ENCODE measurements around the gene CHCHD4. TPM values are rescaled to one million over a fixed set of nuclear protein-coding genes. Genes with fewer than 3 reads are reported as not detected.
A peak's percentile ranks its signal among the peaks of the same experiment; 100 is the strongest.

Gene CHCHD4
- total RNA-seq, 6 experiments from 2014 or later = 6.2 to 13.5 (median 8.4) TPM

GRCh38 chr3:14159426-14159825 is 34.8 kb upstream of the CHCHD4 start:
- ATAC-seq = no peak
- TF ChIP-seq CTCF (IDR thresholded peaks at IDR 0.05) (no peak), POLR2A (IDR thresholded peaks at IDR 0.05) (no peak)

GRCh38 chr3:14158370-14158769 is 33.7 kb upstream of the CHCHD4 start:
- no peak overlapping the region for H3K27ac ChIP-seq
- H3K4me1 ChIP-seq = no peaks in the 10 kb centered on the region
- DNase-seq = no peak
- no peaks in the 10 kb centered on the region for H3K27me3 ChIP-seq
- intact Hi-C loops (cut with DNase I) = no loop called here
- 100% methylated on average over 7 of the region's 14 CpGs for WGBS (ENCODE audit: insufficient coverage, low coverage, low lambda C conversion rate, missing lambda C conversion rate)
- H3K9me3 ChIP-seq = no peaks in the 10 kb centered on the region
- TF ChIP-seq CTCF (IDR thresholded peaks at IDR 0.05) = no peak
- H3K36me3 ChIP-seq = peaks cover 0 to 79% (median 59%) of the 10 kb centered on the region in 4 donors
- no peak overlapping the region for H3K4me3 ChIP-seq
- peak in 1 of 4 donors; percentile 11 for ATAC-seq

More at GRCh38 chr3:14159426-14159825, 34.8 kb upstream of the CHCHD4 start:
- Histone ChIP-seq H3K4me1 (no peaks in the 10 kb centered on the region), H3K4me3 (no peak overlapping the region), H3K27me3 (no peaks in the 10 kb centered on the region), H3K36me3 (peaks cover 0 to 77% (median 55%) of the 10 kb centered on the region in 4 donors), H3K9me3 (no peaks in the 10 kb centered on the region), H3K27ac (no peak overlapping the region)
- WGBS (ENCODE audit: insufficient coverage, low coverage, low lambda C conversion rate, missing lambda C conversion rate) = 98% methylated on average over 6 of the region's 8 CpGs
- intact Hi-C loops (cut with DNase I) = no loop called here
- DNase-seq = no peak

GRCh38 chr3:14157951-14158350 is 33.3 kb upstream of the CHCHD4 start:
- intact Hi-C loops (cut with DNase I) = no loop called here
- no peaks in the 10 kb centered on the region for H3K4me1 ChIP-seq
- DNase-seq (no peak), ATAC-seq (peak in 1 of 4 donors; percentile 36)
- no peaks in the 10 kb centered on the region for H3K9me3 ChIP-seq
- no peaks in the 10 kb centered on the region for H3K27me3 ChIP-seq
- H3K4me3 ChIP-seq = no peak overlapping the region
- no peak overlapping the region for H3K27ac ChIP-seq
- peaks cover 0 to 76% (median 58%) of the 10 kb centered on the region in 4 donors for H3K36me3 ChIP-seq
- TF ChIP-seq CTCF (IDR thresholded peaks at IDR 0.05) (no peak), POLR2A (IDR thresholded peaks at IDR 0.05) (no peak)
- WGBS (ENCODE audit: insufficient coverage, low coverage, low lambda C conversion rate, missing lambda C conversion rate) = 100% methylated on average over 3 of the region's 9 CpGs

- H3K4me3 ChIP-seq = no peak overlapping the region
- no peaks in the 10 kb centered on the region for H3K4me1 ChIP-seq
- peaks cover 0 to 75% (median 52%) of the 10 kb centered on the region in 4 donors for H3K36me3 ChIP-seq
- intact Hi-C loops (cut with DNase I) = no loop called here
- WGBS (ENCODE audit: insufficient coverage, low coverage, low lambda C conversion rate, missing lambda C conversion rate) = 97% methylated on average over 8 of the region's 13 CpGs
- no peak for DNase-seq
- H3K27ac ChIP-seq = no peak overlapping the region
- H3K9me3 ChIP-seq = no peaks in the 10 kb centered on the region
- no peaks in the 10 kb centered on the region for H3K27me3 ChIP-seq
- ATAC-seq = no peak
- TF ChIP-seq POLR2A (IDR thresholded peaks at IDR 0.05) (no peak), CTCF (IDR thresholded peaks at IDR 0.05) (no peak)
These were observed 32.3 kb upstream of the CHCHD4 start for GRCh38 chr3:14156843-14157561.

Data from right lobe of liver (tissue), 6 donors.